Measurements from ENCODE around the gene CCL26. TPM values are rescaled to one million over a fixed set of nuclear protein-coding genes. Genes with fewer than 3 reads are reported as not detected.

The CCL26 gene
- total and polyA plus RNA-seq, 10 donors: 0.35 to 0.41 TPM; not detected in 8

GRCh38 chr7:75758491-75758890 lies 13.5 kb downstream of the CCL26 start:
- TF ChIP-seq CTCF (IDR thresholded peaks at IDR 0.05 in 8 of 11, conservative IDR thresholded peaks at IDR 0.05 in 3 of 11) (no peak), POLR2A (IDR thresholded peaks at IDR 0.05) (no peak), POLR2AphosphoS5 (IDR thresholded peaks at IDR 0.05) (no peak)
- H3K9me3 ChIP-seq: no peaks in the 10 kb centered on the region
- DNase-seq: no peak
- H3K36me3 ChIP-seq: no peaks in the 10 kb centered on the region
- no peak overlapping the region for H3K27ac ChIP-seq
- H3K4me1 ChIP-seq: peaks cover 0 to 10% (median 5%) of the 10 kb centered on the region in 6 donors
- no peak overlapping the region for H3K4me3 ChIP-seq
- 39 to 94% (median 91%) methylated on average over 2 of the region's 2 CpGs for WGBS, 5 donors
- no peaks in the 10 kb centered on the region for H3K27me3 ChIP-seq (replicated peaks in 1 of 7)
- intact Hi-C loops (cut with DNase I; ENCODE audit: low total_unique reads): no loop called here

- Histone ChIP-seq H3K27me3 (replicated peaks in 1 of 7) (no peaks in the 10 kb centered on the region), H3K4me3 (no peak overlapping the region), H3K27ac (no peak overlapping the region), H3K36me3 (no peaks in the 10 kb centered on the region), H3K9me3 (no peaks in the 10 kb centered on the region), H3K4me1 (peaks cover 0 to 10% (median 5%) of the 10 kb centered on the region in 6 donors)
- intact Hi-C loops (cut with DNase I; ENCODE audit: low total_unique reads): no loop called here
- no peak for TF ChIP-seq POLR2A (IDR thresholded peaks at IDR 0.05)
- TF ChIP-seq CTCF (IDR thresholded peaks at IDR 0.05 in 8 of 11, conservative IDR thresholded peaks at IDR 0.05 in 3 of 11): no peak
- TF ChIP-seq POLR2AphosphoS5 (IDR thresholded peaks at IDR 0.05): no peak
- DNase-seq: no peak
- 90 to 98% (median 94%) methylated on average over 7 of the region's 7 CpGs for WGBS, 5 donors
Measured at GRCh38 chr7:75757860-75758259, 14.2 kb downstream of the CCL26 start.

- Histone ChIP-seq H3K9me3 (no peaks in the 10 kb centered on the region), H3K27me3 (replicated peaks in 1 of 7) (no peaks in the 10 kb centered on the region), H3K36me3 (no peaks in the 10 kb centered on the region), H3K4me3 (no peak overlapping the region), H3K27ac (no peak overlapping the region), H3K4me1 (peaks cover 0 to 4% (median 1%) of the 10 kb centered on the region in 6 donors)
- WGBS, 5 donors: 75 to 86% (median 84%) methylated on average over 6 of the region's 6 CpGs
- no peak for TF ChIP-seq POLR2A (IDR thresholded peaks at IDR 0.05)
- peak in 10 of 11 experiments; percentile 7 to 61 (median 41) for TF ChIP-seq CTCF (IDR thresholded peaks at IDR 0.05 in 8 of 11, conservative IDR thresholded peaks at IDR 0.05 in 3 of 11)
- no peak for TF ChIP-seq POLR2AphosphoS5 (IDR thresholded peaks at IDR 0.05)
- DNase-seq: no peak
- intact Hi-C loops (cut with DNase I; ENCODE audit: low total_unique reads): no loop called here
Measured at GRCh38 chr7:75756991-75757676, 14.9 kb downstream of the CCL26 start.

- Histone ChIP-seq H3K9me3 (no peaks in the 10 kb centered on the region), H3K4me1 (no peaks in the 10 kb centered on the region), H3K27ac (no peak overlapping the region), H3K27me3 (replicated peaks in 1 of 7) (no peaks in the 10 kb centered on the region), H3K4me3 (no peak overlapping the region), H3K36me3 (no peaks in the 10 kb centered on the region)
- 80 to 84% (median 80%) methylated on average over 10 of the region's 10 CpGs for WGBS, 5 donors
- DNase-seq: no peak
- intact Hi-C loops (cut with DNase I; ENCODE audit: low total_unique reads): no loop called here
- TF ChIP-seq CTCF (IDR thresholded peaks at IDR 0.05 in 8 of 11, conservative IDR thresholded peaks at IDR 0.05 in 3 of 11) (no peak), POLR2AphosphoS5 (IDR thresholded peaks at IDR 0.05) (no peak), POLR2A (IDR thresholded peaks at IDR 0.05) (no peak)
Measured at GRCh38 chr7:75756206-75756990, 15.6 kb downstream of the CCL26 start.
